IMR-90 (cell line): ENCODE data around the gene UST. TPM values are rescaled to one million over a fixed set of nuclear protein-coding genes. Genes with fewer than 3 reads are reported as not detected.

Experiments
- ATAC-seq: fragments of 200-7000 bp; cut with Tn5 transposase; 2 replicates; pipeline ENCODE4 v1.9.1; 2020; ENCODE audit warnings: low read depth, mild to moderate bottlenecking, moderate library complexity
- BruUV-seq: library from RNA; stranded (reverse); fragments of 400-500 nt; replicated peaks from 2 replicates; lab custom pipeline; 2021; lab: Mats Ljungman, UMichigan
- CTCF ChIA-PET: fragments of 300-600 bp; formaldehyde crosslinking; extraction: SDS; loops from one replicate; lab custom pipeline; 2021; ENCODE audit warnings: antibody characterized with exemption; lab: Yijun Ruan, JAX
- POLR2A ChIA-PET: fragments of 300-600 bp; sonication (Branson Sonifier 250); formaldehyde crosslinking; loops from one replicate; lab custom pipeline; 2022; ENCODE audit warnings: antibody characterized with exemption; ENCODE audit not compliant: unreplicated experiment; lab: Charles Lee
- DNase-seq: peaks from one replicate; pipeline ENCODE4 v3.0.0; 2013
- H2AFZ ChIP-seq: replicated peaks from 2 replicates; pipeline ENCODE3; 2013; ENCODE audit warnings: low read length, mild to moderate bottlenecking; ENCODE audit not compliant: poor library complexity
- H2AK5ac ChIP-seq: 2 replicates; pipeline ENCODE4 v1.6.1; 2013; ENCODE audit warnings: low read depth, low read length, inconsistent platforms
- H2AK9ac ChIP-seq: replicated peaks from 2 replicates; pipeline ENCODE3; 2013; ENCODE audit warnings: mild to moderate bottlenecking, low read depth, low read length, moderate library complexity; ENCODE audit not compliant: poor library complexity
- H2BK120ac ChIP-seq: 2 replicates; pipeline ENCODE4 v1.6.1; 2013; ENCODE audit warnings: low read depth, low read length, inconsistent platforms
- H2BK15ac ChIP-seq: 3 replicates; pipeline ENCODE4 v1.6.1; 2013; ENCODE audit warnings: low read depth, low read length, inconsistent platforms
- H2BK20ac ChIP-seq: 2 replicates; pipeline ENCODE4 v1.6.1; 2013; ENCODE audit warnings: low read depth, mild to moderate bottlenecking, inconsistent platforms, low read length, moderate library complexity
- H2BK5ac ChIP-seq: 2 replicates; pipeline ENCODE4 v1.6.1; 2013; ENCODE audit warnings: mild to moderate bottlenecking, low read depth, low read length, inconsistent platforms; ENCODE audit not compliant: poor library complexity, severe bottlenecking
- H3K14ac ChIP-seq: replicated peaks from 2 replicates; pipeline ENCODE4 v1.6.1; 2013; ENCODE audit warnings: low read depth, low read length, inconsistent platforms
- H3K18ac ChIP-seq: 2 replicates; pipeline ENCODE4 v1.6.1; 2013; ENCODE audit warnings: low read depth, low read length, control low read depth
- H3K23ac ChIP-seq: 2 replicates; pipeline ENCODE4 v1.6.1; 2013; ENCODE audit warnings: low read depth, low read length, inconsistent platforms
- H3K27ac ChIP-seq: 2 replicates; pipeline ENCODE4 v1.5.1; 2013; ENCODE audit warnings: mild to moderate bottlenecking, control low read depth, low read length; ENCODE audit not compliant: insufficient read depth
- H3K27me3 ChIP-seq: 2 replicates; pipeline ENCODE4 v1.6.1; 2013; ENCODE audit warnings: low read length; ENCODE audit not compliant: control insufficient read depth, insufficient read depth
- H3K36me3 ChIP-seq: 2 replicates; pipeline ENCODE4 v1.6.1; 2013; ENCODE audit warnings: low read length, mixed read lengths; ENCODE audit not compliant: control insufficient read depth, insufficient read depth
- H3K4ac ChIP-seq: 2 replicates; pipeline ENCODE4 v1.6.1; 2013; ENCODE audit warnings: low read depth, low read length, inconsistent platforms
- H3K4me1 ChIP-seq: 2 replicates; pipeline ENCODE4 v1.6.1; 2013; ENCODE audit warnings: low read length, mixed read lengths; ENCODE audit not compliant: control insufficient read depth, insufficient read depth
- H3K4me2 ChIP-seq: 2 replicates; pipeline ENCODE4 v1.6.1; 2013; ENCODE audit warnings: low read depth, mild to moderate bottlenecking, control low read depth, low read length, moderate library complexity
- H3K4me3 ChIP-seq: 2 replicates; pipeline ENCODE4 v1.5.1; 2013; ENCODE audit warnings: low read depth, mild to moderate bottlenecking, control low read depth, low read length, moderate library complexity; ENCODE audit not compliant: insufficient read depth
- H3K56ac ChIP-seq: 2 replicates; pipeline ENCODE4 v1.6.1; 2013; ENCODE audit warnings: low read length, inconsistent platforms; ENCODE audit not compliant: insufficient read depth; ENCODE audit errors: extremely low read depth
- H3K79me1 ChIP-seq, 2 experiments: 2 replicates each; pipeline ENCODE4 v1.6.1; 2013; ENCODE audit warnings: low read length in 2 of 2, inconsistent platforms in 1 of 2, low read depth in 1 of 2
- H3K9ac ChIP-seq: 2 replicates; pipeline ENCODE4 v1.6.1; 2013; ENCODE audit warnings: low read depth, low read length, control low read depth
- H3K9me1 ChIP-seq: 2 replicates; pipeline ENCODE4 v1.6.1; 2013; ENCODE audit warnings: low read length, inconsistent platforms; ENCODE audit not compliant: insufficient read depth
- H3K9me3 ChIP-seq: 2 replicates; pipeline ENCODE4 v1.6.1; 2013; ENCODE audit warnings: low read length; ENCODE audit not compliant: control insufficient read depth, insufficient read depth
- H4K20me1 ChIP-seq: 2 replicates; pipeline ENCODE4 v1.6.1; 2013; ENCODE audit warnings: low read length, inconsistent platforms; ENCODE audit not compliant: insufficient read depth
- H4K5ac ChIP-seq: 2 replicates; pipeline ENCODE4 v1.6.1; 2013; ENCODE audit warnings: mild to moderate bottlenecking, low read depth, low read length, control low read depth
- H4K8ac ChIP-seq, 2 experiments: 2 replicates each; pipeline ENCODE4 v1.6.1; 2013; ENCODE audit warnings: low read depth in 2 of 2, low read length in 2 of 2, control low read depth in 1 of 2, inconsistent platforms in 1 of 2
- H4K91ac ChIP-seq: 2 replicates; pipeline ENCODE4 v1.6.1; 2013; ENCODE audit warnings: low read depth, low read length, inconsistent platforms; ENCODE audit not compliant: insufficient read depth
- BHLHE40 ChIP-seq: fragments of 150-350 bp; IDR thresholded peaks from 2 replicates; pipeline ENCODE4 v1.6.1; 2016; ENCODE audit warnings: mild to moderate bottlenecking, low read depth, low read length
- CEBPB ChIP-seq: IDR thresholded peaks from 2 replicates; pipeline ENCODE4 v1.6.1; 2012; ENCODE audit warnings: low read depth, low read length, improper control_type of control experiment
- CHD1 ChIP-seq: IDR thresholded peaks from 2 replicates; pipeline ENCODE4 v1.6.1; 2012; ENCODE audit warnings: low read depth, low read length, improper control_type of control experiment
- ELK1 ChIP-seq: fragments of 150-350 bp; IDR thresholded peaks from 2 replicates; pipeline ENCODE4 v1.6.1; 2016; ENCODE audit warnings: low read depth, mild to moderate bottlenecking, low read length, moderate library complexity, borderline replicate concordance
- FOS ChIP-seq: fragments of 150-350 bp; IDR thresholded peaks from 2 replicates; pipeline ENCODE4 v1.6.1; 2016; ENCODE audit warnings: low read depth, low read length
- MAFK ChIP-seq: IDR thresholded peaks from 2 replicates; pipeline ENCODE4 v1.6.1; 2012; ENCODE audit warnings: low read depth, low read length, improper control_type of control experiment
- MAZ ChIP-seq: IDR thresholded peaks from 2 replicates; pipeline ENCODE4 v1.6.1; 2012; ENCODE audit warnings: low read depth, mild to moderate bottlenecking, low read length, improper control_type of control experiment, moderate library complexity, borderline replicate concordance
- MXI1 ChIP-seq: IDR thresholded peaks from 2 replicates; pipeline ENCODE4 v1.6.1; 2012; ENCODE audit warnings: low read depth, mild to moderate bottlenecking, low read length, moderate library complexity, borderline replicate concordance
- NFE2L2 ChIP-seq: fragments of 150-350 bp; IDR thresholded peaks from 2 replicates; pipeline ENCODE4 v1.6.1; 2016; ENCODE audit warnings: low read depth, mild to moderate bottlenecking, low read length
- RCOR1 ChIP-seq: IDR thresholded peaks from 2 replicates; pipeline ENCODE4 v1.6.1; 2012; ENCODE audit warnings: mild to moderate bottlenecking, low read length, improper control_type of control experiment; ENCODE audit not compliant: insufficient replicate concordance
- RFX5 ChIP-seq: IDR thresholded peaks from 2 replicates; pipeline ENCODE4 v1.8.0; 2012; ENCODE audit warnings: low read depth, mild to moderate bottlenecking, low read length, moderate library complexity
- SMC3 ChIP-seq: fragments of 150-350 bp; IDR thresholded peaks from 2 replicates; pipeline ENCODE4 v1.6.1; 2016; ENCODE audit warnings: low read depth, mild to moderate bottlenecking, antibody characterized with exemption, low read length, moderate library complexity
- USF2 ChIP-seq: fragments of 150-350 bp; IDR thresholded peaks from 2 replicates; pipeline ENCODE4 v1.6.1; 2017; ENCODE audit warnings: mild to moderate bottlenecking, antibody characterized with exemption, low read length, low read depth
- WGBS, 2 experiments: methylation state at CpG; one replicate each; pipeline versions ENCODE4 v1.1.5 to v1.1.7; 2013; ENCODE audit warnings: missing lambda C conversion rate in 2 of 2; ENCODE audit not compliant: insufficient read length in 1 of 2; ENCODE audit errors: extremely low coverage in 2 of 2; 5-methylcytosine and 5-hydroxymethylcytosine counted together
- dilution Hi-C: fragments of 300-500 bp; cut with HindIII; formaldehyde crosslinking; loops from one replicate; pipeline ENCODE4 v1.14.3; 2018; ENCODE audit warnings: low sequenced_read_pairs; ENCODE audit not compliant: unreplicated experiment
- in situ Hi-C: fragments of 300-500 bp; cut with MboI; formaldehyde crosslinking; loops from 3 replicates; pipeline ENCODE4 v1.14.3; 2019; ENCODE audit warnings: low sequenced_read_pairs, inconsistent platforms, mixed read lengths
- intact Hi-C: fragments of 100-400 bp; cut with micrococcal nuclease; formaldehyde crosslinking; loops from 2 replicates; pipeline ENCODE4 v1.10.0; 2022
- polyA plus RNA-seq, 3 experiments: library from polyadenylated mRNA; depleted of rRNA; stranded (reverse); fragments of >200 nt; gene quantifications; 2 replicates each; pipeline ENCODE4 v1.2.3, GENCODE V29; 2012; ENCODE audit warnings: low replicate concordance in 1 of 3
- total RNA-seq: library from RNA; depleted of rRNA; stranded (reverse); fragments of >200 nt; gene quantifications from 2 replicates; pipeline ENCODE4 v1.2.3, GENCODE V29; 2012
- TF ChIP-seq, protein P1 (sequence below): conservative IDR thresholded peaks from 2 replicates; pipeline ENCODE4 v1.5.1; 2012; ENCODE audit warnings: mild to moderate bottlenecking, low read depth, low read length, improper control_type of control experiment

Gene UST
- total and polyA plus RNA-seq, 2 of the 4 experiments (the other 2 are of a cell fraction), result 7.7 to 13.8 TPM

- no CpG with 5 or more reads among the region's 5 CpGs for WGBS, 2 experiments
- Histone ChIP-seq H3K36me3 (peaks cover 2% of the 10 kb centered on the region; the same call in 1 of the 2 replicates), H2AK9ac (no peak overlapping the region), H3K9ac (no peak overlapping the region), H2BK20ac (no peak overlapping the region), H3K4me1 (peaks cover 10% of the 10 kb centered on the region), H2BK5ac (no peak overlapping the region), H2AK5ac (no peak overlapping the region), H4K20me1 (no peaks in the 10 kb centered on the region; the same call in 1 of the 2 replicates), H4K8ac (no peak overlapping the region), H3K4me3 (no peak overlapping the region), H3K27me3 (no peaks in the 10 kb centered on the region), H3K14ac (no peak overlapping the region), H3K27ac (no peak overlapping the region), H3K4me2 (no peak overlapping the region), H3K9me1 (no peaks in the 10 kb centered on the region), H3K9me3 (no peaks in the 10 kb centered on the region), H2BK120ac (no peak overlapping the region), H2BK15ac (no peak overlapping the region), H3K18ac (no peak overlapping the region), H4K5ac (no peak overlapping the region), H3K79me1 (no peaks in the 10 kb centered on the region), H3K4ac (no peak overlapping the region), H3K56ac (no peak overlapping the region), H3K23ac (no peak overlapping the region), H2AFZ (no peak overlapping the region), H4K91ac (no peak overlapping the region)
- POLR2A ChIA-PET, result no interaction called here
- in situ Hi-C loops, result no loop called here
- TF ChIP-seq MXI1, result no peak
- TF ChIP-seq CEBPB, result no peak
- TF ChIP-seq BHLHE40, result no peak
- TF ChIP-seq ELK1, result no peak
- TF ChIP-seq, protein P1, sequence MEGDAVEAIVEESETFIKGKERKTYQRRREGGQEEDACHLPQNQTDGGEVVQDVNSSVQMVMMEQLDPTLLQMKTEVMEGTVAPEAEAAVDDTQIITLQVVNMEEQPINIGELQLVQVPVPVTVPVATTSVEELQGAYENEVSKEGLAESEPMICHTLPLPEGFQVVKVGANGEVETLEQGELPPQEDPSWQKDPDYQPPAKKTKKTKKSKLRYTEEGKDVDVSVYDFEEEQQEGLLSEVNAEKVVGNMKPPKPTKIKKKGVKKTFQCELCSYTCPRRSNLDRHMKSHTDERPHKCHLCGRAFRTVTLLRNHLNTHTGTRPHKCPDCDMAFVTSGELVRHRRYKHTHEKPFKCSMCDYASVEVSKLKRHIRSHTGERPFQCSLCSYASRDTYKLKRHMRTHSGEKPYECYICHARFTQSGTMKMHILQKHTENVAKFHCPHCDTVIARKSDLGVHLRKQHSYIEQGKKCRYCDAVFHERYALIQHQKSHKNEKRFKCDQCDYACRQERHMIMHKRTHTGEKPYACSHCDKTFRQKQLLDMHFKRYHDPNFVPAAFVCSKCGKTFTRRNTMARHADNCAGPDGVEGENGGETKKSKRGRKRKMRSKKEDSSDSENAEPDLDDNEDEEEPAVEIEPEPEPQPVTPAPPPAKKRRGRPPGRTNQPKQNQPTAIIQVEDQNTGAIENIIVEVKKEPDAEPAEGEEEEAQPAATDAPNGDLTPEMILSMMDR, result no peak
- no peak for TF ChIP-seq RCOR1
- no peak for TF ChIP-seq MAZ
- no peak for TF ChIP-seq USF2
- TF ChIP-seq SMC3, result no peak
- TF ChIP-seq RFX5, result no peak
- TF ChIP-seq NFE2L2, result no peak
- TF ChIP-seq MAFK, result no peak
- no peak for TF ChIP-seq FOS
- TF ChIP-seq CHD1, result no peak
- ATAC-seq, result no peak
- BruUV-seq, result no TSS peak
- CTCF ChIA-PET, result no interaction called here
- no peak for DNase-seq
- dilution Hi-C loops, result no loop called here
- intact Hi-C loops, result no loop called here
Observed at GRCh38 chr6:148963738-148964137, 216.9 kb downstream of the UST start.
